ENCODE measurements around the gene LDB3.
"Not testable (repeated sequence)": the region's sequence is repeated elsewhere in the genome, so short reads cannot be mapped to it uniquely, and the experiment has no call there.

The LDB3 gene

GRCh38 chr10:86734207-86734988 is 66.1 kb downstream of the LDB3 start:
- DNase-seq = no peak

GRCh38 chr10:86735278-86735677 is 67.0 kb downstream of the LDB3 start:
- not testable (repeated sequence) for DNase-seq

GRCh38 chr10:86742230-86742629 is 73.9 kb downstream of the LDB3 start:
- no peak for DNase-seq

GRCh38 chr10:86744067-86744725 is 75.9 kb downstream of the LDB3 start:
- DNase-seq = no peak

GRCh38 chr10:86747796-86748581 is 79.7 kb downstream of the LDB3 start:
- DNase-seq = no peak

GRCh38 chr10:86749854-86750253 is 81.5 kb downstream of the LDB3 start:
- no peak for DNase-seq

GRCh38 chr10:86751477-86751876 is 83.2 kb downstream of the LDB3 start:
- no peak for DNase-seq

- DNase-seq = no peak
These were observed 84.0 kb downstream of the LDB3 start for GRCh38 chr10:86752311-86752710.

GRCh38 chr10:86753051-86753450 is 84.7 kb downstream of the LDB3 start:
- no peak for DNase-seq

- DNase-seq = no peak
These were observed 85.5 kb downstream of the LDB3 start for GRCh38 chr10:86753638-86754434.

- no peak for DNase-seq
These were observed 87.1 kb downstream of the LDB3 start for GRCh38 chr10:86755454-86755739.

GRCh38 chr10:86755740-86756510 is 87.6 kb downstream of the LDB3 start:
- peak; percentile 94 for DNase-seq

- DNase-seq = peak; percentile 94
These were observed 88.3 kb downstream of the LDB3 start, which contains the start of gene BMPR1A for GRCh38 chr10:86756511-86757112. TSS of gene BMPR1A (plus strand) at chr10:86756619. CDS start at chr10:86876019, 119,400 bp downstream.

GRCh38 chr10:86757113-86757972 is 89.0 kb downstream of the LDB3 start:
- no peak for DNase-seq

- no peak for DNase-seq
These were observed 90.1 kb downstream of the LDB3 start for GRCh38 chr10:86758189-86759072.

GRCh38 chr10:86759073-86759672 is 90.9 kb downstream of the LDB3 start:
- DNase-seq = no peak

GRCh38 chr10:86763404-86763803 is 95.1 kb downstream of the LDB3 start:
- no peak for DNase-seq

- no peak for DNase-seq
These were observed 97.2 kb downstream of the LDB3 start for GRCh38 chr10:86765548-86765947.

GRCh38 chr10:86768412-86769062 is 100.2 kb downstream of the LDB3 start:
- no peak for DNase-seq

All from cortex of kidney (tissue), 1 donor.